Astrocyte (in vitro differentiated cells and primary cell): Measurements from ENCODE around the gene RAP1GAP. TPM values are rescaled to one million over a fixed set of nuclear protein-coding genes. Genes with fewer than 3 reads are reported as not detected.

Experiments used
- DNase-seq: peaks from one replicate; pipeline ENCODE4 v3.0.0-alpha.2; 2010; ENCODE audit warnings: low read depth
- FAIRE-seq: peaks from 2 replicates; lab custom pipeline; 2011; peaks lifted over from hg19 to GRCh38; lab: Jason Lieb, UNC
- H2AFZ ChIP-seq: 2 replicates; pipeline ENCODE4 v1.6.0; 2012; ENCODE audit warnings: low read depth, low read length, inconsistent platforms
- H3K27ac ChIP-seq: 2 replicates; pipeline ENCODE4 v1.5.1; 2011; ENCODE audit warnings: low read depth, low read length, inconsistent platforms
- H3K27me3 ChIP-seq: 2 replicates; pipeline ENCODE4 v1.6.0; 2011; ENCODE audit warnings: low read length, inconsistent platforms; ENCODE audit not compliant: insufficient read depth
- H3K36me3 ChIP-seq: 2 replicates; pipeline ENCODE4 v1.5.1; 2011; ENCODE audit warnings: low read length, inconsistent platforms; ENCODE audit not compliant: insufficient read depth
- H3K4me1 ChIP-seq: 2 replicates; pipeline ENCODE4 v1.5.1; 2011; ENCODE audit warnings: low read length, inconsistent platforms; ENCODE audit not compliant: insufficient read depth
- H3K4me2 ChIP-seq: 2 replicates; pipeline ENCODE4 v1.6.0; 2012; ENCODE audit warnings: low read length, inconsistent platforms
- H3K4me3 ChIP-seq: 2 replicates; pipeline ENCODE4 v1.5.1; 2011; ENCODE audit warnings: low read depth, mild to moderate bottlenecking, low read length, inconsistent platforms; ENCODE audit not compliant: insufficient read depth
- H3K79me2 ChIP-seq: 2 replicates; pipeline ENCODE4 v1.6.0; 2012; ENCODE audit warnings: mild to moderate bottlenecking, low read length, inconsistent platforms; ENCODE audit not compliant: insufficient read depth
- H3K9ac ChIP-seq: 2 replicates; pipeline ENCODE4 v1.6.0; 2012; ENCODE audit warnings: mild to moderate bottlenecking, low read length, inconsistent platforms
- H3K9me3 ChIP-seq: 2 replicates; pipeline ENCODE4 v1.5.1; 2012; ENCODE audit warnings: low read depth, mild to moderate bottlenecking, low read length, inconsistent platforms; ENCODE audit not compliant: insufficient read depth
- H4K20me1 ChIP-seq: 2 replicates; pipeline ENCODE4 v1.6.0; 2012; ENCODE audit warnings: low read length, inconsistent platforms; ENCODE audit not compliant: insufficient read depth
- H3K27ac Mint-ChIP-seq: one replicate; pipeline ENCODE4 v1.8.0; 2021; ENCODE audit warnings: mild to moderate bottlenecking, mixed read lengths; ENCODE audit not compliant: unreplicated experiment
- H3K27me3 Mint-ChIP-seq: one replicate; pipeline ENCODE4 v1.8.0; 2021; ENCODE audit warnings: low read depth, mixed read lengths; ENCODE audit not compliant: unreplicated experiment
- H3K36me3 Mint-ChIP-seq: one replicate; pipeline ENCODE4 v1.8.0; 2021; ENCODE audit warnings: low read depth, mixed read lengths; ENCODE audit not compliant: unreplicated experiment
- H3K4me1 Mint-ChIP-seq: one replicate; pipeline ENCODE4 v1.8.0; 2021; ENCODE audit warnings: low read depth, mixed read lengths; ENCODE audit not compliant: unreplicated experiment
- H3K4me3 Mint-ChIP-seq: one replicate; pipeline ENCODE4 v1.8.0; 2021; ENCODE audit warnings: mild to moderate bottlenecking, moderate library complexity, mixed read lengths; ENCODE audit not compliant: unreplicated experiment
- H3K9me3 Mint-ChIP-seq: one replicate; pipeline ENCODE4 v1.8.0; 2021; ENCODE audit warnings: mild to moderate bottlenecking, mixed read lengths; ENCODE audit not compliant: unreplicated experiment
- EZH2 ChIP-seq: IDR thresholded peaks from 2 replicates; pipeline ENCODE4 v1.6.1; 2012; ENCODE audit warnings: mild to moderate bottlenecking, low read length, inconsistent platforms; ENCODE audit not compliant: insufficient read depth
- total RNA-seq: library from RNA; stranded (reverse); gene quantifications from 2 replicates; pipeline ENCODE4 v1.2.1, GENCODE V29; 2021
- TF ChIP-seq, protein P1 (sequence below): IDR thresholded peaks from 2 replicates; pipeline ENCODE4 v1.5.1; 2011; ENCODE audit warnings: low read depth, mild to moderate bottlenecking, inconsistent platforms, low read length, moderate library complexity; ENCODE audit not compliant: insufficient read depth

Gene RAP1GAP
- total RNA-seq, 1 donor from 2014 or later: 3.2 TPM

DNA sequence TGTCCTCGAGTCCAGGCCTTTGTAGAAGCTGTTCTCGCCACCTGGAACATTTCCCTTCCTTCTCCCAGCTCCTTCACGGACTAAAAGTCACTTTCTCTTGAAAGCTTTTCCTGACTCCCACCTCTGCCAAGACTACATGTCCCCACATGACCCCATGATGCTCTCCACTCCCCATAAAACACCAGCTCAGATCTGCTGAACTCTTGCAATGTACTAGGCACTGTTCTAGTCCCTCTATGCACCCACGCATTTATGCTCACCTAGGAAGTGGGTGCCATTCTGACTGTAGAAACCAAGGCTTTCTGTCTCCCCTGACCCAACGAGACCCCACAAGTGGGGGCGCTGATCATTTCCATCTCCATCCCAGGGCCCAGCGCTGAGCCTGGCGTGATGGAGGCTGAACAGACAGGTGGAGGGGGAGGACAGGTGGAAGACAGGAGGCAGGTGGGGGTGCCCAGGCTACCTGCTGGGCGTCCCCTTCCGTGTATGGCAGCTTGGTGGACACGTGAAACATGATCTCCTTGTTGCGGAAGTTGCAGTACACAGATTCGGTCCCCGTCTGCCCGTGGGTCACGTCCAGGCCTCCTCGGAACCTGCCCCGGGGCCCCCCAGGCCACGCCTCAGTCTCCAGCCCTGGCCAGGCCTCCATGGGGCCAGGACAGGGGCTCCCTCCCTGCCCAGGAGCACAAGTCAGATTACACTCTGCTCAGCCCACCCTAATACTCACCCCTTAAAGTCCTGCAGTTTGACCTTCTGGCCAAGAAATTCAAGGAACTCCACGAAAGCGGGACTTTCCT, 58.0 kb downstream of the RAP1GAP start:
- peaks cover 8% of the 10 kb centered on the region for H3K27me3 ChIP-seq
- H4K20me1 ChIP-seq: no peaks in the 10 kb centered on the region
- H3K27ac Mint-ChIP-seq: no peak overlapping the region
- H3K27ac ChIP-seq: no peak overlapping the region
- H2AFZ ChIP-seq: no peak overlapping the region
- H3K4me2 ChIP-seq: no peak overlapping the region
- no peaks in the 10 kb centered on the region for H3K36me3 ChIP-seq
- H3K4me3 ChIP-seq: no peak overlapping the region
- H3K9me3 ChIP-seq: no peaks in the 10 kb centered on the region
- no peaks in the 10 kb centered on the region for H3K79me2 ChIP-seq
- no peak overlapping the region for H3K4me3 Mint-ChIP-seq
- FAIRE-seq: no peak
- H3K9me3 Mint-ChIP-seq: no peaks in the 10 kb centered on the region
- DNase-seq: no peak
- peaks cover 51% of the 10 kb centered on the region for H3K27me3 Mint-ChIP-seq
- H3K4me1 ChIP-seq: no peaks in the 10 kb centered on the region
- H3K36me3 Mint-ChIP-seq: no peaks in the 10 kb centered on the region
- H3K4me1 Mint-ChIP-seq: no peaks in the 10 kb centered on the region
- TF ChIP-seq, protein P1, sequence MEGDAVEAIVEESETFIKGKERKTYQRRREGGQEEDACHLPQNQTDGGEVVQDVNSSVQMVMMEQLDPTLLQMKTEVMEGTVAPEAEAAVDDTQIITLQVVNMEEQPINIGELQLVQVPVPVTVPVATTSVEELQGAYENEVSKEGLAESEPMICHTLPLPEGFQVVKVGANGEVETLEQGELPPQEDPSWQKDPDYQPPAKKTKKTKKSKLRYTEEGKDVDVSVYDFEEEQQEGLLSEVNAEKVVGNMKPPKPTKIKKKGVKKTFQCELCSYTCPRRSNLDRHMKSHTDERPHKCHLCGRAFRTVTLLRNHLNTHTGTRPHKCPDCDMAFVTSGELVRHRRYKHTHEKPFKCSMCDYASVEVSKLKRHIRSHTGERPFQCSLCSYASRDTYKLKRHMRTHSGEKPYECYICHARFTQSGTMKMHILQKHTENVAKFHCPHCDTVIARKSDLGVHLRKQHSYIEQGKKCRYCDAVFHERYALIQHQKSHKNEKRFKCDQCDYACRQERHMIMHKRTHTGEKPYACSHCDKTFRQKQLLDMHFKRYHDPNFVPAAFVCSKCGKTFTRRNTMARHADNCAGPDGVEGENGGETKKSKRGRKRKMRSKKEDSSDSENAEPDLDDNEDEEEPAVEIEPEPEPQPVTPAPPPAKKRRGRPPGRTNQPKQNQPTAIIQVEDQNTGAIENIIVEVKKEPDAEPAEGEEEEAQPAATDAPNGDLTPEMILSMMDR: no peak
- no peak for TF ChIP-seq EZH2
- no peak overlapping the region for H3K9ac ChIP-seq

GRCh38 chr1:21610027-21610426, 59.1 kb downstream of the RAP1GAP start:
- Mint-ChIP-seq H3K27ac (no peak overlapping the region), H3K9me3 (no peaks in the 10 kb centered on the region), H3K4me3 (no peak overlapping the region), H3K36me3 (no peaks in the 10 kb centered on the region), H3K27me3 (peaks cover 44% of the 10 kb centered on the region), H3K4me1 (no peaks in the 10 kb centered on the region)
- Histone ChIP-seq H4K20me1 (no peaks in the 10 kb centered on the region), H3K79me2 (no peaks in the 10 kb centered on the region), H3K9ac (no peak overlapping the region), H3K36me3 (no peaks in the 10 kb centered on the region), H3K27ac (no peak overlapping the region), H3K4me3 (no peak overlapping the region), H3K9me3 (no peaks in the 10 kb centered on the region), H3K27me3 (peaks cover 8% of the 10 kb centered on the region), H3K4me1 (no peaks in the 10 kb centered on the region), H2AFZ (no peak overlapping the region), H3K4me2 (no peak overlapping the region)
- no peak for DNase-seq
- no peak for FAIRE-seq
- TF ChIP-seq, protein P1: no peak
- TF ChIP-seq EZH2: no peak

DNA sequence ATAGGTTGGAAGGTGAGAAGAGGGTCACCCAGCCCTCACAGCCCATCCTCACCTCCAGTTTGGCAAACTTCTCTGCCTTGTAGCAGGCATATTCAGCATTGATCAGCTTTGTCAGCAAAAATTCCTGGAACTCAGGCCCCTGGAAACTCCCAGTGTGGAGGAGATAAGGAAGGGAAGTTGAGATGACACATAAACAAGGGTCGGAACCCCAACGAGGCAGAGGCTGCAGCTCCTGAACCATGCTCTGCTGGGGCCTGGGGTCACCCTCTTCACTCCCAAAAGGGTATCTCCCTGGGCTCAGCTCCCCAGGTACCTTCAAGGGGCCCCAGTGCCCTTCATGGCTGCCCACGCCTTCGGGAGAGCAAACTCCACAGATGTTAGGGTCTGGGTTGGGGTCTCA, 60.4 kb downstream of the RAP1GAP start:
- Mint-ChIP-seq H3K27ac (no peak overlapping the region), H3K27me3 (peaks cover 37% of the 10 kb centered on the region), H3K9me3 (no peaks in the 10 kb centered on the region), H3K36me3 (peaks cover 3% of the 10 kb centered on the region), H3K4me1 (peaks cover 4% of the 10 kb centered on the region), H3K4me3 (no peak overlapping the region)
- FAIRE-seq (no peak), DNase-seq (no peak)
- no peak for TF ChIP-seq EZH2
- TF ChIP-seq, protein P1: no peak
- H3K9ac ChIP-seq: no peak overlapping the region
- H4K20me1 ChIP-seq: no peaks in the 10 kb centered on the region
- H3K4me2 ChIP-seq: no peak overlapping the region
- no peak overlapping the region for H3K27ac ChIP-seq
- H3K27me3 ChIP-seq: peaks cover 5% of the 10 kb centered on the region
- no peaks in the 10 kb centered on the region for H3K79me2 ChIP-seq
- H3K36me3 ChIP-seq: no peaks in the 10 kb centered on the region
- no peak overlapping the region for H3K4me3 ChIP-seq
- no peak overlapping the region for H2AFZ ChIP-seq
- H3K9me3 ChIP-seq: no peaks in the 10 kb centered on the region
- H3K4me1 ChIP-seq: no peaks in the 10 kb centered on the region
